HCT116 (cell line): ENCODE measurements around the gene PIGL. TPM values are rescaled to one million over a fixed set of nuclear protein-coding genes. Genes with fewer than 3 reads are reported as not detected.

Experiments
- ATAC-seq: fragments of 200-7000 bp; cut with Tn5 transposase; 2 replicates; pipeline ENCODE4 v1.9.1; 2020; ENCODE audit warnings: mild to moderate bottlenecking, moderate library complexity
- BruUV-seq: library from RNA; stranded (reverse); fragments of 400-500 nt; replicated peaks from 2 replicates; lab custom pipeline; 2021; lab: Mats Ljungman, UMichigan
- CTCF ChIA-PET: fragments of 300-600 bp; sonication (Branson Sonifier 250); formaldehyde crosslinking; loops from one replicate; lab custom pipeline; 2021; ENCODE audit warnings: antibody characterized with exemption; lab: Charles Lee
- POLR2A ChIA-PET: fragments of 300-600, 350-600 bp; sonication (Branson Sonifier 250); formaldehyde crosslinking; loops from one replicate; lab custom pipeline; 2021; ENCODE audit warnings: antibody characterized with exemption; lab: Charles Lee
- RAD21 ChIA-PET, 2 experiments: fragments of 300-600 bp; sonication (Branson Sonifier 250); formaldehyde crosslinking; loops; one replicate each; lab custom pipeline; 2023; ENCODE audit warnings: low total read pairs in 2 of 2; ENCODE audit not compliant: uncharacterized antibody in 2 of 2, unreplicated experiment in 2 of 2, low non-redundant PET in 1 of 2; lab: Charles Lee
- DNase-seq: peaks from one replicate; pipeline ENCODE4 v3.0.0-alpha.2; 2010; ENCODE audit warnings: low read depth, low spot score
- H2AFZ ChIP-seq: fragments of 200-600 bp; shearing (Covaris generic), sonication (generic); 2 replicates; pipeline ENCODE4 v1.6.1; 2017; ENCODE audit warnings: low read depth, mixed run types, mixed read lengths, antibody characterized with exemption, low read length; ENCODE audit not compliant: poor library complexity, severe bottlenecking
- H3K27ac ChIP-seq: 2 replicates; pipeline ENCODE4 v1.5.1; 2012; ENCODE audit warnings: low read depth, low read length
- H3K27me3 ChIP-seq: fragments of 200-600 bp; sonication (generic); 2 replicates; pipeline ENCODE4 v1.6.1; 2016; ENCODE audit warnings: mixed run types, low read length, mixed read lengths; ENCODE audit not compliant: insufficient read depth
- H3K36me3 ChIP-seq, 2 experiments: fragments of 200-500 bp in 1 of 2; fragments of 200-600 bp in 1 of 2; sonication (Bioruptor generic) in 1 of 2; sonication (generic) in 1 of 2; 2 replicates each; pipeline versions ENCODE4 v1.5.1 to v1.6.1; 2014 to 2016; ENCODE audit warnings: low read length in 2 of 2, inconsistent platforms in 1 of 2, mixed read lengths in 1 of 2, mixed run types in 1 of 2; ENCODE audit not compliant: insufficient read depth in 2 of 2, control insufficient read depth in 1 of 2
- H3K4me1 ChIP-seq, 2 experiments: fragments of 200-600 bp in 1 of 2; sonication (generic) in 1 of 2; 2 replicates each; pipeline versions ENCODE4 v1.5.1 to v1.6.1; 2012 to 2017; ENCODE audit warnings: low read length in 2 of 2, inconsistent platforms in 1 of 2, mild to moderate bottlenecking in 1 of 2, mixed read lengths in 1 of 2, mixed run types in 1 of 2, moderate library complexity in 1 of 2; ENCODE audit not compliant: insufficient read depth in 2 of 2, control insufficient read depth in 1 of 2
- H3K4me2 ChIP-seq: fragments of 200-600 bp; sonication (generic); 2 replicates; pipeline ENCODE4 v1.6.1; 2017; ENCODE audit warnings: mixed run types, low read length, mixed read lengths
- H3K4me3 ChIP-seq, 2 experiments: fragments of 200-600 bp in 1 of 2; sonication (generic) in 1 of 2; replicated peaks in 1 of 2; 2 replicates each; pipeline ENCODE4 v1.5.1; 2011 to 2016; ENCODE audit warnings: low read length in 2 of 2, control low read depth in 1 of 2, low read depth in 1 of 2, mild to moderate bottlenecking in 1 of 2, mixed read lengths in 1 of 2, mixed run types in 1 of 2
- H3K79me2 ChIP-seq: fragments of 200-600 bp; sonication (generic); 2 replicates; pipeline ENCODE4 v1.6.1; 2017; ENCODE audit warnings: mild to moderate bottlenecking, mixed run types, low read length, moderate library complexity, mixed read lengths; ENCODE audit not compliant: insufficient read depth
- H3K9ac ChIP-seq: fragments of 200-600 bp; sonication (generic); 2 replicates; pipeline ENCODE4 v1.6.1; 2016; ENCODE audit warnings: low read length, mixed read lengths
- H3K9me2 ChIP-seq: fragments of 200-600 bp; sonication (generic), shearing (Covaris generic); 2 replicates; pipeline ENCODE4 v1.6.1; 2017; ENCODE audit warnings: mixed run types, mild to moderate bottlenecking, moderate library complexity; ENCODE audit not compliant: insufficient read depth
- H3K9me3 ChIP-seq, 2 experiments: fragments of 200-500 bp in 1 of 2; fragments of 200-600 bp in 1 of 2; sonication (Bioruptor generic) in 1 of 2; sonication (generic) in 1 of 2; 2 replicates each; pipeline ENCODE4 v1.6.1; 2014 to 2017; ENCODE audit warnings: low read length in 2 of 2, mixed read lengths in 2 of 2, inconsistent platforms in 1 of 2, low read depth in 1 of 2, mild to moderate bottlenecking in 1 of 2, mixed run types in 1 of 2, moderate library complexity in 1 of 2; ENCODE audit not compliant: control insufficient read depth in 1 of 2, insufficient read depth in 1 of 2
- H4K20me1 ChIP-seq: fragments of 200-600 bp; sonication (generic), shearing (Covaris generic); 2 replicates; pipeline ENCODE4 v1.6.1; 2017; ENCODE audit warnings: mixed run types, mild to moderate bottlenecking, moderate library complexity; ENCODE audit not compliant: insufficient read depth
- CEBPB ChIP-seq: IDR thresholded peaks from 2 replicates; pipeline ENCODE4 v1.6.1; 2012; ENCODE audit warnings: low read depth
- CTCF ChIP-seq, 3 experiments: fragments of 200-600 bp in 1 of 3; sonication (generic) in 1 of 3; IDR thresholded peaks in 2 of 3; conservative IDR thresholded peaks in 1 of 3; 2 replicates each; pipeline ENCODE4 v1.5.1; 2012 to 2017; ENCODE audit warnings: low read depth in 2 of 3, low read length in 2 of 3, antibody characterized with exemption in 1 of 3, borderline replicate concordance in 1 of 3, control low read depth in 1 of 3, mild to moderate bottlenecking in 1 of 3, mixed read lengths in 1 of 3, mixed run types in 1 of 3, moderate library complexity in 1 of 3; ENCODE audit not compliant: insufficient read depth in 1 of 3
- EGR1 ChIP-seq: IDR thresholded peaks from 2 replicates; pipeline ENCODE4 v1.6.1; 2012; ENCODE audit warnings: low read depth
- ELF1 ChIP-seq: IDR thresholded peaks from 2 replicates; pipeline ENCODE4 v1.6.1; 2012; ENCODE audit warnings: low read depth, borderline replicate concordance
- EZH2 ChIP-seq: fragments of 200-600 bp; sonication (generic); IDR thresholded peaks from 2 replicates; pipeline ENCODE4 v1.6.1; 2017; ENCODE audit warnings: antibody characterized with exemption, mixed run types
- EZH2phosphoT487 ChIP-seq: fragments of 200-600 bp; IDR thresholded peaks from 2 replicates; pipeline ENCODE4 v1.6.1; 2018; ENCODE audit warnings: antibody characterized with exemption, borderline replicate concordance
- FOSL1 ChIP-seq: IDR thresholded peaks from 2 replicates; pipeline ENCODE4 v1.6.1; 2012; ENCODE audit warnings: low read depth
- MAX ChIP-seq: IDR thresholded peaks from 2 replicates; pipeline ENCODE4 v1.6.1; 2012
- POLR2A ChIP-seq: IDR thresholded peaks from 2 replicates; pipeline ENCODE4 v1.7.0; 2011; ENCODE audit warnings: borderline replicate concordance; ENCODE audit not compliant: insufficient read depth, insufficient read length; ENCODE audit errors: extremely low read depth
- RAD21 ChIP-seq: IDR thresholded peaks from 2 replicates; pipeline ENCODE4 v1.6.1; 2012; ENCODE audit warnings: low read depth, mild to moderate bottlenecking
- REST ChIP-seq: IDR thresholded peaks from 2 replicates; pipeline ENCODE4 v1.6.1; 2012; ENCODE audit warnings: low read depth
- SP1 ChIP-seq: IDR thresholded peaks from 2 replicates; pipeline ENCODE4 v1.6.1; 2012; ENCODE audit warnings: low read depth
- TCF7L2 ChIP-seq: IDR thresholded peaks from 2 replicates; pipeline ENCODE4 v1.7.0; 2011; ENCODE audit warnings: borderline replicate concordance, inconsistent platforms; ENCODE audit not compliant: insufficient read depth, insufficient read length; ENCODE audit errors: extremely low read depth
- ZBTB33 ChIP-seq: IDR thresholded peaks from 2 replicates; pipeline ENCODE4 v1.6.1; 2011; ENCODE audit warnings: mild to moderate bottlenecking, low read length, moderate library complexity; ENCODE audit not compliant: insufficient replicate concordance; ENCODE audit errors: extremely low read depth
- intact Hi-C: fragments of 100-400 bp; cut with micrococcal nuclease; formaldehyde crosslinking; loops from 2 replicates; pipeline ENCODE4 v1.10.0; 2022
- total RNA-seq: library from RNA; stranded (reverse); gene quantifications from one replicate; pipeline ENCODE4 v1.2.1, GENCODE V29; 2021; ENCODE audit not compliant: unreplicated experiment

The PIGL gene
- total RNA-seq, 1 experiment from 2014 or later = 36.8 TPM

- no peak overlapping the region for H2AFZ ChIP-seq
- no TSS peak for BruUV-seq
- peaks cover 11% of the 10 kb centered on the region in 2 experiments for H3K4me1 ChIP-seq
- H3K9me2 ChIP-seq = no peaks in the 10 kb centered on the region
- H3K79me2 ChIP-seq = no peaks in the 10 kb centered on the region
- ChIA-PET CTCF (no interaction called here), POLR2A (no interaction called here), RAD21 (interaction anchor here in 1 of 2 experiments (1.1 kb wide), 1 partner anchor 56 kb away, joined by 3 read pairs; no protein-coding TSS in a partner anchor)
- no peaks in the 10 kb centered on the region for H3K27me3 ChIP-seq
- H3K4me2 ChIP-seq = no peak overlapping the region
- intact Hi-C loops = no loop called here
- H3K9me3 ChIP-seq = no peaks in the 10 kb centered on the region
- no peak overlapping the region for H3K27ac ChIP-seq
- TF ChIP-seq ZBTB33 (no peak), EZH2phosphoT487 (no peak), ELF1 (no peak), REST (no peak), EZH2 (no peak), FOSL1 (no peak), CTCF (IDR thresholded peaks at IDR 0.05 in 2 of 3, conservative IDR thresholded peaks at IDR 0.05 in 1 of 3; ENCODE audit: borderline replicate concordance in 1 of 3, insufficient read depth in 1 of 3, low read depth in 2 of 3, low read length in 2 of 3) (no peak), POLR2A (no peak), RAD21 (no peak), CEBPB (no peak), MAX (no peak), TCF7L2 (no peak), EGR1 (no peak), SP1 (no peak)
- H3K4me3 ChIP-seq = no peak overlapping the region
- no peaks in the 10 kb centered on the region for H3K36me3 ChIP-seq
- DNase-seq = no peak
- ATAC-seq = no peak
- H3K9ac ChIP-seq = no peak overlapping the region
- no peaks in the 10 kb centered on the region for H4K20me1 ChIP-seq
Observed at GRCh38 chr17:16338391-16338790, 121.4 kb downstream of the PIGL start.
